Fibroblast of mammary gland (primary cell): ENCODE data around the gene DOCK1.

Experiments used
- DNase-seq: peaks from one replicate; pipeline ENCODE4 v3.0.0-alpha.2; 2010; ENCODE audit warnings: low read depth
- H3K4me3 ChIP-seq: 2 replicates; pipeline ENCODE4 v1.5.1; 2011; ENCODE audit warnings: low read depth, mild to moderate bottlenecking, low read length, moderate library complexity; ENCODE audit not compliant: control insufficient read depth
- TF ChIP-seq, protein P1 (sequence below): conservative IDR thresholded peaks from 2 replicates; pipeline ENCODE4 v1.5.1; 2011; ENCODE audit warnings: low read depth, low read length, inconsistent platforms; ENCODE audit not compliant: control insufficient read depth, insufficient read depth

Gene DOCK1

DNA sequence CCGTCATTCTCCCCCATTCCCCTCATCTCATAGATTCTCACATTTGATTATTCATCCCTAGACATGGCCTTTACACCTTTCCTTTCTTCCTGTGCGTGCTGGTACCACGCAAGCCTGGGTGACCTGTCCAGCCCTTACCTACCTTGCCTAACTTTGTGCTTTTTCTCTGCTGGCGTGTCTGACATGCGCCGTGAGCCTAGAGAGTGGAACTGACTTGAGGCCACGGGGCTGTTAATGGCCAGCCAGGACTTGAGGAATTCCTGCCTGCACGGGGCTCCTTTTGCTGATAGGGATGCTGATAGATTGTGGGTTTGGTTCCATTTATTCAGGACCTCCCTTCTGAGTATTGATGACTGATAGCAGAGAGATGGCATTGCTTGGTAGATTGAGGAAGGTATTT lies 134.2 kb downstream of the DOCK1 start:
- TF ChIP-seq, protein P1, sequence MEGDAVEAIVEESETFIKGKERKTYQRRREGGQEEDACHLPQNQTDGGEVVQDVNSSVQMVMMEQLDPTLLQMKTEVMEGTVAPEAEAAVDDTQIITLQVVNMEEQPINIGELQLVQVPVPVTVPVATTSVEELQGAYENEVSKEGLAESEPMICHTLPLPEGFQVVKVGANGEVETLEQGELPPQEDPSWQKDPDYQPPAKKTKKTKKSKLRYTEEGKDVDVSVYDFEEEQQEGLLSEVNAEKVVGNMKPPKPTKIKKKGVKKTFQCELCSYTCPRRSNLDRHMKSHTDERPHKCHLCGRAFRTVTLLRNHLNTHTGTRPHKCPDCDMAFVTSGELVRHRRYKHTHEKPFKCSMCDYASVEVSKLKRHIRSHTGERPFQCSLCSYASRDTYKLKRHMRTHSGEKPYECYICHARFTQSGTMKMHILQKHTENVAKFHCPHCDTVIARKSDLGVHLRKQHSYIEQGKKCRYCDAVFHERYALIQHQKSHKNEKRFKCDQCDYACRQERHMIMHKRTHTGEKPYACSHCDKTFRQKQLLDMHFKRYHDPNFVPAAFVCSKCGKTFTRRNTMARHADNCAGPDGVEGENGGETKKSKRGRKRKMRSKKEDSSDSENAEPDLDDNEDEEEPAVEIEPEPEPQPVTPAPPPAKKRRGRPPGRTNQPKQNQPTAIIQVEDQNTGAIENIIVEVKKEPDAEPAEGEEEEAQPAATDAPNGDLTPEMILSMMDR = no peak

DNA sequence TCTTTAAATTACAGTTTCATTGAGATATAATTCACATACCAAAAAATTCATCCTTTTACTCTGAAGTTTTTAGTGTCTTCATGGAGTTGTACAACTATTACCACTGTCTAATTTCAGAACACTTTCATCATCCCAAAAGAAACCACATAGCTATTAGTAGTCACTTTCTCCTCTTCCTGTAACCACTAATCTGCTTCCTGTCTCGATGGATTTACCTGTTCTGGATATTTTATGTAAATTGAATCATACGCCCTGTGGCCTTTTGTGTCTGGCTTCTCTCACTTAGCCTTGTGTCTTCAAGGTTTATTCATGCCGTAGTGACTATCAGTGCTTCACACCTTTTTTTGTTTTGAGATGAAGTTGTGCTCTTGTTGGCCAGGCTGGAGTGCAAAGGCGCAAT lies 135.5 kb downstream of the DOCK1 start:
- no peak overlapping the region for H3K4me3 ChIP-seq
- TF ChIP-seq, protein P1 = no peak
- no peak for DNase-seq

More for the DNA sequence above, 134.2 kb downstream of the DOCK1 start:
- no peak for DNase-seq
- H3K4me3 ChIP-seq = no peak overlapping the region

DNA sequence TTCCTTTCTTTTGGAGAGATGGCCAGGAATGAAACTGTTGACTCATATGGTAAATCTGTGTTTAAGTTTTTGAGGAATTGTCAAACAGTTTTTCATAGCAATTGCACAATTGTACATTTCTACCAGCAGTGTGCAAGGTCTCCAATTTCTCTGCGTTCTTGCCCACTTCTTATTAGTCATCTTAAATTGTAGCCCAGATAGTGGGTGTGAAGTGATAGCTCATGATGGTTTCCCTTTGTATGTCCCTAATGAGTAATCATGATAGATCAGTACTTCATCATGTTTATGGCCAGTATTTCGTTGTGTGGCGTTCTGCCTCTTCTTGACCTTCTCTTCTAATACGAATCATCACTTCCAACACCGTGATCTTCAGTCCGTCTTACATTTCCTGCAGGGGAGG lies 136.3 kb downstream of the DOCK1 start:
- TF ChIP-seq, protein P1 = no peak
- DNase-seq = peak; percentile 99
- H3K4me3 ChIP-seq = no peak overlapping the region

DNA sequence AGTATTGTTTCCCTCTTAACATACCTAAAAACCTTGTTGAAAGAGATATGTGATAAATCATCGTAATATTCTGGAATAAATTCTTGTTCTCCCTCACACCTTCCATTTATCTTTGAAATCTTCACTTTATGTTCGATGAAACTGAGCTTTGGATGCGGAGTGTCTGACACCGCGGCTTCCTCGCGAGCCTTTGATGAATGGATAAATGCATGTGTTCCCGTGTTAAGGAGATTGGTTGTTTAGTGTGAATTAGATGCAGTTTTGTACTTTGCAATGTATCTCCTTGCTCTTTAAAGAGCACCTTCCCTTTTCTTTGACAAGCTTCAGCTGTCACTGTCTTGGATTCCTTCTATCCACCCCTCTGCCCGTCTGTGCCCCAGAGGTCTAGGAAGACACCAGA lies 138.1 kb downstream of the DOCK1 start:
- TF ChIP-seq, protein P1 = no peak
- no peak for DNase-seq
- no peak overlapping the region for H3K4me3 ChIP-seq

DNA sequence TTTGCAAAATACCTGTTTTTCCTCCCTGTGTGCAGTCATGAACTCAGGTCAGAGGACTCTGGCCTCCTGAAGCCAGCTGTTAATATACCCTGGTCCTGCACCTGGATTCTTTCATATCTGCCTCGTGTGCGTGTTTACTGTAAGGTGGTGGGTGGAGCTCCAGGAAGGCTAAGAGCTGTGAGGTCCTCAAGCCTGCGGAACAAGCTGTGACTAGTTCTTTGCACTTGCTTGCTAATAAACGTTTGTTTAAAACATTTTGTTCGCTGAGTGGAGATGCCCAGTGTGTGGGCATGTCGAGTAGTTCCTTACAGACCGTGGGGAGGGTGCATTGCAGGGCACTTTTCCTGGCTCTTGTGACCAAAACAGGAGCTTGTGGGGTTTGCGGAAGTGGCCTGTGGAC lies 139.0 kb downstream of the DOCK1 start:
- no peak for DNase-seq
- TF ChIP-seq, protein P1 = no peak
- H3K4me3 ChIP-seq = no peak overlapping the region

DNA sequence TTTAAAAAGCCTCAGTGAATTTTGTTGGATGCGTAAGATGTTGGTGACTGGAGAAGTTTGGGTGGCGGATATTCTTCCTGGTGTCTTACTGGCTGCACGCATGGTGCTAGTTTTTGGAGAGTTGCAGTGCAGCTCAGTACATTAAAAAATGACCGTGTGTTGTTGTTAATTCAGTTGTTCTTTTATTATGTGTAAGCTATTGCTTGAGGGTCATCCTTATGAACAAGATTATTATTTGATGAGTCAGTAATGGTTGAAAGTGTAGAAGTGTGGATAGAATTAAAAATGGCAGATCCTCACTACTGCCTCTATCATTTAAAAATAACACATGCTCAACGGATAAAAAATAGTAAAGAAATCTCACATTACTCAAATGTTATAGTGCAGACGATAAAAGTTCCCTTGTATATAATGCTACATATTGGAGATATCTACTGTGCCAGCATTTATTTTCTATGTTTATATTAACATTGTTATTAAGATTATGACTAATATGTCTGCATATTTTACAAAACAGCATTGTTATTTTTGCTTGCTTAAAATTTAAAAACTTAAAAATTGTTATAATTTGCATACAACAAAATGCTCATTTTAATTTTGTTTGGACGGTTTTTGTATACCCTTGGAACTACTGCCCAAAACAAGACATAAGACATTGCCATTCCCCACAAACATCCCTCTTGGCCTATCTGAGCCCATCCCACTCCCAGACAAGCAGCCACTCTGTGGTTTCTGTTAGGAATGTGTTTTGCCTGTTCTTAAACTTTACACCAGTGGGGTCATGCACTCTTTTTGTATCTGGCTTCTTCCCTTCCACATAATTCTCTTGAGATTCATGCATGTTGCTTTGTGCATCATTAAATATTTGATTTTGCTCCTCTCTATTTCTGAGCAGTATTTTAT lies 142.0 kb downstream of the DOCK1 start:
- peak; percentile 44 for DNase-seq
- TF ChIP-seq, protein P1 = no peak
- no peak overlapping the region for H3K4me3 ChIP-seq
